Suprapubic skin (tissue), 4 donors: Measurements from ENCODE around the gene ACTN3. TPM values are rescaled to one million over a fixed set of nuclear protein-coding genes. Genes with fewer than 3 reads are reported as not detected.

Experiments used
- DNase-seq, 2 donors: peaks; one replicate each; pipeline ENCODE4 v3.0.0-alpha.2; 2019; ENCODE audit warnings: low spot score in 2 of 2
- H3K27ac ChIP-seq: fragments of 200-600 bp; sonication (generic); one replicate; pipeline ENCODE4 v1.5.1; 2019
- H3K27me3 ChIP-seq: fragments of 200-600 bp; sonication (generic); one replicate; pipeline ENCODE4 v1.5.1; 2019
- H3K36me3 ChIP-seq: fragments of 200-600 bp; sonication (generic); one replicate; pipeline ENCODE4 v1.5.1; 2019
- H3K4me1 ChIP-seq: fragments of 200-600 bp; sonication (generic); one replicate; pipeline ENCODE4 v1.5.1; 2019
- H3K4me3 ChIP-seq: fragments of 200-600 bp; sonication (generic); one replicate; pipeline ENCODE4 v1.5.1; 2019; ENCODE audit warnings: mild to moderate bottlenecking
- H3K9me3 ChIP-seq: fragments of 200-600 bp; sonication (generic); one replicate; pipeline ENCODE4 v1.5.1; 2019
- EP300 ChIP-seq: sonication (generic); formaldehyde crosslinking; IDR thresholded peaks from one replicate; pipeline ENCODE4 v1.6.1; 2017; ENCODE audit warnings: antibody characterized with exemption
- POLR2A ChIP-seq, 2 donors: fragments of 450-650 bp; IDR thresholded peaks; one replicate each; pipeline ENCODE4 v1.6.1; 2017; ENCODE audit warnings: antibody characterized with exemption in 2 of 2, mild to moderate bottlenecking in 2 of 2, moderate library complexity in 2 of 2
- POLR2AphosphoS5 ChIP-seq, 3 donors: sonication (generic); formaldehyde crosslinking; IDR thresholded peaks; one replicate each; pipeline ENCODE4 v1.6.1; 2017; ENCODE audit warnings: antibody characterized with exemption in 3 of 3
- WGBS: methylation state at CpG from one replicate; pipeline ENCODE4 v1.1.5; 2018; 5-methylcytosine and 5-hydroxymethylcytosine counted together
- total RNA-seq, 4 donors: library from RNA; depleted of rRNA; stranded (reverse); fragments of >200 nt; gene quantifications; one replicate each; pipeline ENCODE4 v1.1.0, GENCODE V29; 2016
- TF ChIP-seq, protein P1 (sequence below), 2 donors: fragments of 200-600 bp in 1 of 2; fragments of 450-650 bp in 1 of 2; sonication (generic) in 1 of 2; IDR thresholded peaks; one replicate each; pipeline ENCODE4 v1.5.1; 2016 to 2019; ENCODE audit warnings: antibody characterized with exemption in 2 of 2, mild to moderate bottlenecking in 1 of 2, moderate library complexity in 1 of 2

The ACTN3 gene
- total RNA-seq, 4 donors from 2014 or later = not detected

DNA sequence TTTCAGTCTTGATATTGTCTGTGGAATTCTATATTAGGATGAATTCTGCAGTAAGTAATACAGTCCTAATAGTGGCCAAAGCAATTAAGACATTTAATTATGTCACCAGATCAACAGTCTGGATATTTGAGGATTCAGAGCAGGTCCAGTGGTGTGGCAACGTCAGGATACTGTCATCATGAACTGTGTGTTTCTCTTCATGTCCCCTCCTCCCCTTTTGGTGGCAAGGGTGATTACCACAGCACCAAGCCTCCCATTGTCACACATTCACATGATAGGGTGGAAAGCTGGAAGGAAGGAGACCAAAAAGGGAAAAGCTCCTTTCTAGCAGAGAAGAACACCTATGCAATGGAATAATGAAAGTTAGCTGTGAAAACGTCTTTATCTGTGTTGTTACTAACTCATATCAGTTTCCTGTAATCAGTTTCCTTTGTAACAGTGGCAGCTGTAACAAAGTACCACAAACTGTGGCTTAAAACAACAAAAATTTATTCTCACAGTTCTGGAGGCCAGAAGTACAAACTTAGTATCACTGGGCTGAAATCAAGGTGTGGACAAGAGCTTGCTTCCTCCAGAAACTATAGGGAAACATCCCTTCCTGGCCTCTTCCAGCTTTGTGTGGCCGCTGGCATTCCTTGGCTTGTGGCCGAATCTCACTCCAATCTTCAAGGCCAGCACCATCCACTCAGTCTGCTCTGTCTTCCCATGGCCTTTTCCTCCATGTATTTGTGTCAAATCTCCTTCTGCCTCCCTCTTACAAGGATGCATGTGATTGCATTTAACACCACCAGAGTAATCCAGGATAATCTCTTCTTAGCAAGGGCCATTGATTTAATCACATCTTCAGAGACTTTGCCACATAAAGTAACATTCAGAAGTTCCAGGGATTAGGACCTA lies 63.3 kb downstream of the ACTN3 start:
- TF ChIP-seq EP300 (no peak), POLR2A (IDR thresholded peaks at IDR 0.05) (no peak), POLR2AphosphoS5 (IDR thresholded peaks at IDR 0.05) (no peak)
- TF ChIP-seq, protein P1, sequence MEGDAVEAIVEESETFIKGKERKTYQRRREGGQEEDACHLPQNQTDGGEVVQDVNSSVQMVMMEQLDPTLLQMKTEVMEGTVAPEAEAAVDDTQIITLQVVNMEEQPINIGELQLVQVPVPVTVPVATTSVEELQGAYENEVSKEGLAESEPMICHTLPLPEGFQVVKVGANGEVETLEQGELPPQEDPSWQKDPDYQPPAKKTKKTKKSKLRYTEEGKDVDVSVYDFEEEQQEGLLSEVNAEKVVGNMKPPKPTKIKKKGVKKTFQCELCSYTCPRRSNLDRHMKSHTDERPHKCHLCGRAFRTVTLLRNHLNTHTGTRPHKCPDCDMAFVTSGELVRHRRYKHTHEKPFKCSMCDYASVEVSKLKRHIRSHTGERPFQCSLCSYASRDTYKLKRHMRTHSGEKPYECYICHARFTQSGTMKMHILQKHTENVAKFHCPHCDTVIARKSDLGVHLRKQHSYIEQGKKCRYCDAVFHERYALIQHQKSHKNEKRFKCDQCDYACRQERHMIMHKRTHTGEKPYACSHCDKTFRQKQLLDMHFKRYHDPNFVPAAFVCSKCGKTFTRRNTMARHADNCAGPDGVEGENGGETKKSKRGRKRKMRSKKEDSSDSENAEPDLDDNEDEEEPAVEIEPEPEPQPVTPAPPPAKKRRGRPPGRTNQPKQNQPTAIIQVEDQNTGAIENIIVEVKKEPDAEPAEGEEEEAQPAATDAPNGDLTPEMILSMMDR (IDR thresholded peaks at IDR 0.05) = no peak
- H3K4me1 ChIP-seq = peaks cover 17% of the 10 kb centered on the region
- peaks cover 14% of the 10 kb centered on the region for H3K36me3 ChIP-seq
- no peak for DNase-seq
- H3K27me3 ChIP-seq = no peaks in the 10 kb centered on the region
- 79% methylated on average over 4 of the region's 4 CpGs for WGBS
- H3K4me3 ChIP-seq = no peak overlapping the region
- H3K9me3 ChIP-seq = no peaks in the 10 kb centered on the region
- no peak overlapping the region for H3K27ac ChIP-seq

DNA sequence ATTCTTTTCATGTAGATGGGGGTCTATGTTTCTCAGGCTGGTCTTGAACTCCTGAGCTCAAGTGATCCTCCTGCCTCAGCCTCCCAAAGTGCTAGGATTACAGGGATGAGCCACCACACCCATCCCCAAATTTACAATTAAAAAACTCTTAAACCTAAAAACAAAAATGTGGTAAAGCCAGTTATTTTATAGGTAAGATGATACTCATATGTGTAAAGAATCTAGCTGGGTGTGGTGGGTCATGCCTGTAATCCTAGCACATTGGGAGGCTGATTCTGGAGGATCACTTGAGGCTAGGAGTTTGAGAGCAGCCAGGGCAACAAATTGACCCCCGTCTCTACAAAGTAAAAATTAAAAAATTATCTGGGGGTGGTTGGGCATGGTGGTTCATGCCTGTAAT lies 65.8 kb downstream of the ACTN3 start:
- H3K27me3 ChIP-seq = no peaks in the 10 kb centered on the region
- H3K4me3 ChIP-seq = no peak overlapping the region
- 93% methylated on average over 1 of the region's 1 CpG for WGBS
- TF ChIP-seq, protein P1 (IDR thresholded peaks at IDR 0.05) = no peak
- no peak for TF ChIP-seq EP300
- no peak for TF ChIP-seq POLR2AphosphoS5 (IDR thresholded peaks at IDR 0.05)
- no peak for TF ChIP-seq POLR2A (IDR thresholded peaks at IDR 0.05)
- no peak overlapping the region for H3K27ac ChIP-seq
- peaks cover 17% of the 10 kb centered on the region for H3K4me1 ChIP-seq
- no peaks in the 10 kb centered on the region for H3K9me3 ChIP-seq
- DNase-seq = no peak
- no peaks in the 10 kb centered on the region for H3K36me3 ChIP-seq

Other genes with a start within 250 kb of the ACTN3 start
- 10 to 100 TPM in 2 of 4 donors, 1 to 10 TPM in 2; 5.9 to 32.6 (median 19.2) TPM for gene CD248, start 229.9 kb upstream of the ACTN3 start, total RNA-seq
- 10 to 100 TPM; 40.3 to 73.6 (median 60.3) TPM for gene RIN1, start 210.5 kb upstream of the ACTN3 start, total RNA-seq
- gene BRMS1, start 201.8 kb upstream of the ACTN3 start, total RNA-seq = 10 to 100 TPM; 45.7 to 60.3 (median 57.3) TPM
- 10 to 100 TPM; 14.4 to 31.9 (median 20.6) TPM for gene B4GAT1, start 199.3 kb upstream of the ACTN3 start, total RNA-seq
- 1 to 10 TPM; 2.2 to 4.7 (median 3.9) TPM for gene SLC29A2, start 175.1 kb upstream of the ACTN3 start, total RNA-seq
- gene NPAS4, start 125.9 kb upstream of the ACTN3 start, total RNA-seq = not detected
- 10 to 100 TPM; 22.0 to 42.0 (median 28.0) TPM for gene MRPL11, start 108.1 kb upstream of the ACTN3 start, total RNA-seq
- gene PELI3, start 80.0 kb upstream of the ACTN3 start, total RNA-seq = 10 to 100 TPM; 19.0 to 23.4 (median 20.5) TPM
- gene DPP3, start 66.5 kb upstream of the ACTN3 start, total RNA-seq = 10 to 100 TPM; 12.2 to 23.0 (median 22.2) TPM
- 10 to 100 TPM; 35.5 to 85.2 (median 57.0) TPM for gene BBS1, start 36.3 kb upstream of the ACTN3 start, total RNA-seq
- gene ZDHHC24, start 855 bp upstream of the ACTN3 start, total RNA-seq = 10 to 100 TPM; 13.9 to 37.2 (median 15.3) TPM
- gene CTSF, start 21.7 kb downstream of the ACTN3 start, total RNA-seq = 100 to 1,000 TPM in 1 of 4 donors, 10 to 100 TPM in 3; 61.6 to 114 (median 83.2) TPM
- under 1 TPM in 2 of 4 donors, not detected in 2; 0.30 to 0.55 TPM for gene CCDC87, start 46.2 kb downstream of the ACTN3 start, total RNA-seq
- 10 to 100 TPM; 14.1 to 36.3 (median 20.2) TPM for gene CCS, start 46.3 kb downstream of the ACTN3 start, total RNA-seq
- gene RBM14, start 69.7 kb downstream of the ACTN3 start, total RNA-seq = 10 to 100 TPM; 53.2 to 96.1 (median 84.5) TPM
- 10 to 100 TPM; 82.5 to 100.0 (median 91.4) TPM for gene RBM4, start 91.8 kb downstream of the ACTN3 start, total RNA-seq
- 10 to 100 TPM; 16.7 to 27.1 (median 22.0) TPM for gene RBM4B, start 131.0 kb downstream of the ACTN3 start, total RNA-seq
- gene SPTBN2, start 182.3 kb downstream of the ACTN3 start, total RNA-seq = 100 to 1,000 TPM; 337 to 544 (median 450) TPM